Mammary epithelial cell (primary cell): ENCODE data around the gene MAGEB1.

Source experiments
- CTCF ChIP-seq, 2 donors: IDR thresholded peaks in 1 of 2; conservative IDR thresholded peaks in 1 of 2; 2 replicates each; pipeline ENCODE4 v1.5.1; 2011 to 2012; ENCODE audit warnings: inconsistent platforms in 2 of 2, low read length in 2 of 2, mild to moderate bottlenecking in 2 of 2, control low read depth in 1 of 2, low read depth in 1 of 2; ENCODE audit not compliant: insufficient read depth in 1 of 2; ENCODE audit errors: extremely low read depth in 1 of 2
- EZH2 ChIP-seq: IDR thresholded peaks from 2 replicates; pipeline ENCODE4 v1.6.1; 2012; ENCODE audit warnings: low read length, inconsistent platforms, borderline replicate concordance

GRCh38 chrX:30275498-30275897 is 28.6 kb downstream of the MAGEB1 start:
- TF ChIP-seq CTCF (conservative IDR thresholded peaks at IDR 0.05 in 1 of 2, IDR thresholded peaks at IDR 0.05 in 1 of 2; ENCODE audit: extremely low read depth in 1 of 2, insufficient read depth in 1 of 2, low read depth in 1 of 2, low read length in 2 of 2) (peak; percentile 39 to 52), EZH2 (no peak)
